Stimulated activated CD8-positive, alpha-beta memory T cell treated with anti-CD3 and anti-CD28 coated beads, Interleukin-15, amount 100 ng/mL, for 1 hour (primary cell): Measurements from ENCODE around the gene AMT.

ENCODE experiments used
- DNase-seq: peaks from one replicate; pipeline ENCODE4 v3.0.0-alpha.2; 2020; ENCODE audit warnings: low read depth

The AMT gene, protein sequence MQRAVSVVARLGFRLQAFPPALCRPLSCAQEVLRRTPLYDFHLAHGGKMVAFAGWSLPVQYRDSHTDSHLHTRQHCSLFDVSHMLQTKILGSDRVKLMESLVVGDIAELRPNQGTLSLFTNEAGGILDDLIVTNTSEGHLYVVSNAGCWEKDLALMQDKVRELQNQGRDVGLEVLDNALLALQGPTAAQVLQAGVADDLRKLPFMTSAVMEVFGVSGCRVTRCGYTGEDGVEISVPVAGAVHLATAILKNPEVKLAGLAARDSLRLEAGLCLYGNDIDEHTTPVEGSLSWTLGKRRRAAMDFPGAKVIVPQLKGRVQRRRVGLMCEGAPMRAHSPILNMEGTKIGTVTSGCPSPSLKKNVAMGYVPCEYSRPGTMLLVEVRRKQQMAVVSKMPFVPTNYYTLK

DNA sequence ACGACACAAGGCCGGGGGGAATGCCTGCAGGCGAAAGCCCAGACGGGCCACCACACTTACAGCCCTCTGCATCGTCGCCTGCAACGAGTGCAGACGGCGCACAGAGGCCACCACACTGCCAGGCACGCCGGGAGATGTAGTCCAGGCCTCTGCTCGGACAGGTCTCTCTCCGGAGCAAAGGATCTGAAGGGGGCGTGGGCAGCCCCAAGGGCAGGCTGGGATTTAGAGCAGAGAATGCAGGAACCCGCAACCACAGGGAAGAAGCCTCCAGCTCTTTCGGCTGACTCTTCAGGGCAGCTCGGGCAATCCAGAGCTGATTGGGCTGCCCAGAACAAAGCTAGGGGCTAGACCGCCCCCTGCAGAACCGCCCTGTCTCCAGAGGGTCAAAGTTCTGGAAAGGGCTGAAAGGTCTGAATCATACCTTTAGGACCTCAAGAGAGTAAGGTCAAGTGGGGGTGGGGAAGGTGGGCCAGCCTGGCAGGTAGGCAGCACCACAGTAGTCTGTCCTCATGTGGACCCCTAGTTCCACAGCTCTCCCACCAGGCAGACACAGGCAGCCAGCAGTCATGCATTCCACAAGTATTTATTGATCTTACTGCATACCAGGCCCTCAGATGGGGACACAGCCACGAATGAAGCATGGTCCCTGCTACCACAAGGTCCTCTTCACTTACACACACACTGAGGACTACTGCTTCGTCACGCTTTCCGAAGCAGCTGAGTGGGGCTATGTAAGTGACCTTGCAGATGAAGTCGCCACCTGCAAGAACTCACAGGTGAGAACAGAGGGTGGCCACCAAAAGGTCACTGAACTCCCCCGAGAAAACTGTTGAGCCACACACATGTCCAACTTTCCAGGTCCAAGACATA is at the start of gene AMT:
AMT (minus strand) TSS at position 95 of the 870 bp plus-strand sequence; CDS start at position 72, 23 bp downstream.
- no peak for DNase-seq

DNA sequence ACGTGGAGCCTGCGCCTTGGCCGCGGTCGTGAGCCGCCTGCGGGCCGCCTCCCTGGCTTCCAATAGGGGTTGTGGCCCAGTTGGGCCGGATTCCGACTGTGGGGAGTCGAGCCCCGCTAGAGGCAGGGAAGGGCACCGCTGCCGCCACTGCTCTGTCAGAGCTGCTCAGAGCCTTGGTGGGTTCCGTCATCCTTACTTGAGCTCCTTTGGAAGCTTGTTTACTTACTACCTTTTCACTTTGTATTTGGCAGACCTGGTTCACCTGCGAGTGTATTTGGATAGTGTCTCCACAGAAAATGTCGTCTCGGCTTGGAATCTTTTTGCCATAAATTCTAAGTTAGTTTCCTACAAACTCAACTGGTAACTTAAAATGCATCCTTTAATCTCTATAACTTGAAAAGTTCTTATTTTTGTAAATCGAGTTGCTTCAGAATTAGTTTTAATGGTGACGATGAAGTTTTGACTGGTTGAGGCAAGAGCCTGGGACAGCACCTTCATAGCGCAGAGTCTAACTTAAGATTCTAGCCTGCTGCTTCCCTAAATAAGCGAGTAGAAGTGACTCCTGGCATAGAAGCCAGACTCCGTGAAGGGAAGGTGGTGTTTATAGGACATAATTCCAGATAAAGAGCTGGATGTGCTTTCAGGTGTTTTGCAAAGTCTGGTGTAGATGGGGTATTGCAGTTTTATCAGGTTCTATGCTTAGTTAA is 48.6 kb upstream of the AMT start:
- no peak for DNase-seq

DNA sequence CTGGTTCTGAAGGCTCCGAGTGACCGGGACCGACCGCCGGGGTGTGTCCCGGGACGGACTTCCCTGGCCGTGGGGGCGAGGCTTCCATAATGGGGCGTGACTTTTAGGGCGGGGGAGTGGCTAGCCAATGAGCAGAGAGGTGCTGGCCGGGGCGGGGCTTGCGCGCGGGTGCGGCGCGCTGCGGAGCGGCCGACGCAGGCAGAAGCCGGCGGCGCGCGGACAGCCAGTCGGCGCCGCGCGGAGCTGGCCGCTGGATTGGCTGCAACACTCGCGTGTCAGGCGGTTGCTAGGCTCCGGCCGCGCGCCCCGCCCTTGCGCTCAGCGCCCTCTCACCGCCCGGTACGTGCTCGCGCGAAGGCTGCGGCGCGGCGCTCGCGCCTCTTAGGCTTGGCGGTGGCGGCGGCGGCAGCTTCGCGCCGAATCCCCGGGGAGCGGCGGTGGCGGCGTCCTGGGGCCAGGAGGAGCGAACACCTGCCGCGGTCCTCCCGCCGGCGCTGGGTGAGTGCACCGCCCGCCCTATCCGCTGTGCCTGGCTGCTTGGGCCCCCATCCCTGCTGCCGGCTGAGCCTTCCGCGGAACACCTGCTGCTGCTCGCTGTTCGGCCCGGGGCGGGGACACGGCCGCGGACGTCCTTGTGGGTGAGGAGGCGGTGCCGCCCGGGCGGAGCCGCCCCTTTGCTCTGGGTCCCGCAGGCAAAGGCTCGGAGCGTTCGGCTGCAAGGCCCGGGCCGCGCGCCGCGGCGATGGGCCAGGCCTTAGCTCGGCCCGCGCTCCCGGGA is 47.9 kb upstream of the AMT start, which contains the start of gene DAG1:
DAG1 (plus strand) TSS at position 332 of the 778 bp plus-strand sequence. CDS start 40,268 bp downstream, outside the sequence.
- peak; percentile 89 for DNase-seq

DNA sequence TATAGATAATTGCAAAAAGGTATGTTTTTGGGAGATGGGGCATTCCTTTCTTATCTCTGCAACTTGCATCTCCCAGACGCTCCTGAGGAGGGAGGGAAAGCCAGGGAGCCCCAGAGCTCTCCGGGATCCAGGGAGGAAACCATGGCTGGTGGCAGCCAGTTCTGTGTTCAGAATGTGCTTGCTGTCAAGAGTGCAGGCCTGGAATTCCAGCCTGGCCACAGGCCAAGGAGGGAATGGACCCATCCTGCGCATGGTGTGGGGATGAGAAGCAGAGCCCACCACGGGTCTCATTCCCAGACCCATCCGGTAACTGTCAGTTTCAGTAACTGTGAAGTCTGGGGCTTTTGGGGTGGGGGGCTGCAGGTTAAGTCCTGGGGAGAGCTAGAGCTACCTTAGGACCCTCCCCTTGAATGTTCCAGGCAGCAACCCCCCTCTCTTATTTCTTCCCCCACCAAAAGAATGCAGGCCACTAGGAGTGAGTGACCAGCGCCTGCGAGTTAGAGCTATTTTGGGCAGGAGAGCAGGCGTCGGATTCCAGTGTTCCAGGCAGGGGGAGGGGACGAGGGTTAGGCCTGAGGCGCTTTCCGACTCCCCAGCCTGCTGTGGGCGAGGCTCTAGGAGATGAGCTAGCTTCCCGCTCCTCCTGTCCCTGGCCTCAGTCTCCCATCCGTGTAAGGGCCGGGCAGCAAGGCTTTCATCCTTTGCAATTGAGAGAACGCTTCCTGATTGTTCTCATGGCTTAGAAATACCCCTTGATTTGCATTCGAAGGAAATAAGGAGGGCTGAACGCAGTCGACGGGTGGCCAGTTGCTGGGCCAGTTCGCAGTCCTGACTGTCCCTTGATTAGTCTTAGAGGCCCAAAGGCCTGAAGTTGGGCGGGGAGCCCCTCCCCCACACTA is 47.0 kb upstream of the AMT start:
- no peak for DNase-seq

DNA sequence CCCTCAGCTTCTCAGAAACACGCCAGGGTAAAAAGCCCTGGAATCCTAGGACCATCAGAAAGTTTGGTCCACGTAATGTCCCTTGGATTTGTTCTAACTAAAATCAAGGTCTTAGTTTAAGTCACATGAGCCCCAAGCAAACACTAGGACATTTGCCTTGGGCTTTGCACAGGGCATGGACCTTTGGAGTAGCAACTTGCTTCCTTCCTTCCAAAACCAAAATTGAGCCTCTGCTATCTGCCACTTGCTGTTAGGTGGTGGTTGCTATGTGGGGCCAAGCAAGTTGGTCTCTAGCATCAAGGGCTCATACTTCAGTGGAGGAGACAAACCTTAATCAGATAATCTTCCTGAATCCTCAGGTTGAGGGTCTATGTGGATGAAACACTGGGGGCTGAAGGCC is 43.8 kb upstream of the AMT start:
- DNase-seq: no peak

DNA sequence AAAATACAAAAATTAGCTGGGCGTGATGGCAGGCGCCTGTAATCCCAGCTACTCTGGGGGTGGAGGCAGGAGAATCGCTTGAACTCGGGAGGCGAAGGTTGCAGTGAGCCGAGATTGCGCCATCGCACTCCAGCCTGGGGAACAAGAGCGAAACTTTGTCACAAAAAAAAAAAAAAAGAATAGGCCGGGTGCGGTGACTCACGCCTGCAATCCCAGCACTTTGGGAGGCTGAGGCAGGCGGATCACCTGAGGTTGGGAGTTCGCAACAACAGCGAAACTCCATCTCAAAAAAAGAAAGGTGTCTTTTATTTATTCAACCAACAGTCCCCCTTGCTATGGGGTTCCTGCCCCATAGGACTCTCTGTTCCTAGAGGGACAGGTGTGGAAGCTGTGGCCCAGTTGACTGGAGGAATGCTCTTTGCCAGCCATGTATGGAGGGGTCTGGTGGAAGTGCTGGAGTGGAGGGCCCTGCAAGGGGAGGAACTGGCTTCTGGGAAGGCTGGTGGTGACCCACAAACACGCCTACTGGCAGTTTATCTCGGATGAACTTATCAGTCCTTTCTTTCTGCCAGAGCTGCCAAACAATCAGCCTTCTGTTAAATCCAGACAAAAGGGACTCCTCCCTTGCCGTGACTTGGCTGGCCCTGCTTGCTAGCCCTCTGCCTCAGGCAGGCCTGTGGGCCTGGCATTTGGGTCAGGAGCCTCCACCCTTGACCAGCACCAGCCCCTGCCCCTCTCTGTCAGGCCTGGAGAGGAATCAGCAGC is 43.2 kb upstream of the AMT start:
- no peak for DNase-seq

DNA sequence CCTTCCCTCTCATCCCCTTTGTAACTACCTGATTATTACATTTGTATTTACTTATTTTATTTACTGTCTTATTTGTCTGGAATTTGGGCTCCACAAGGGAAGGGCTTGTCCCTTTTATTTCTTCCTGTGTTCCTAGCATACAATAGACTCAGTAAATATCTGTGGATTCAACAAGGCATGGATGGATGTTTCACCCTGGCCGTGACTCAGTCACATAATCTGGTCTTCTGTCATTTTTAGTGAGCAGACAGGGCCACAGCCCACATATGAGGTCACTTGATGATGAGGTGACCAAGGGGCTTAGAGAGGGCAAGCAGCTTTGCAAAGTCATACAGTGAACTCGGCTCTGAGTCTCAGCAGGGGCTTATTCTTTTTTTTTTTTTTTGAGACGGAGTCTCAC is 39.9 kb upstream of the AMT start:
- DNase-seq: no peak

DNA sequence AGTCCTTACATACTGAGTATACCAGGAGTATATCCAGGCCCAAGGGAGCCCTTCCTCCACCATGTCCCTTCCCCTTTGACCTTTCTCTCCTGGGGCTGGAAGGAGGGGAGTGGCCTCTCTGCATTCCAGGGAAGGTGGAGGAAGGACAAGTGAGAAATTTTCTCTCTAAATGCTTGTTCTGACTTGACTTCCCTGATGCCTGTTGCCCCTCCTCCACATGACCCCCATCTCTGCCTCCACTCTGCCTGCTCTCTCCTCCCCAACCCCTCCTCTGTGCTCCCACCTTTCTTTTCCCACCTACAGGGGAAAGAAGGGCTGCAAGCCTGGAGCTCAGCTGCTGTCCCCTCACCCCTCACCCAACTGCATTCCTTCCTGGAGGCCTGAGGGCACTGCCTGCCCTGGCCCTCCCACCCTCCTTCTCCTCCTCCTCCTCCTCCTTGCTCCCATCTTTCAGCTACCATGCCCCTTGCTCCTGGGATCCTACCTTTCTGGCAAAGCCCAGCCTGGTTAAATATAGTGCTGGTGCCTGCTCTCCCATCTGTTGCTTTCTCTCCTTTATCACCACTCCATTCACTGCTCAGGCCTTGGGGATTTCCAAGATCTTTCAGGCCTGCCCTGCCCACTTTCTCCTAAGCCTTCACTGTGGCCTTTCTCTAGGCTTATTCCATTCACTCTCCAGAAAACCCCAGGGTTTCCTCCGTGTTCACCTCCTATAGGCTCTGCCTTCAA is 39.3 kb upstream of the AMT start:
- DNase-seq: no peak

DNA sequence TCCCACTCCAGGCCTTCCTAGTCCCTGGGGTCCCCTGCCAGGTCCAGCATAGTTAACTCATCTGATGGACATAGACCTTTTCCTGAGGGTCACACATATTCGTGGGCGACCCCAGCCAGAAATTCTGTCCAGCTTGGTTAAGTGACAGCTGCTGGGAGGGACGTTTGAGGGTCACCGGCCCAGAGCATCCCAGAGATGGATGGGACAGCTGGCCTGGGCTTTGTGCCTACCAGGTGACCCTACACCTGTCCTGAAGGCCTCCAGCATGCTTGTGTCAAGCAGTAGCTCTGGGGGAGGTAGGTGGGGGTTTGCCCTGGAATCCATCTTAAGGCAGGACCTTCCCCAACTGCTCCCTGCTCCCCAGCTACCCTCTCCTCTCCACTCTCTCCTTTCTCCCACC is 38.7 kb upstream of the AMT start:
- DNase-seq: no peak

DNA sequence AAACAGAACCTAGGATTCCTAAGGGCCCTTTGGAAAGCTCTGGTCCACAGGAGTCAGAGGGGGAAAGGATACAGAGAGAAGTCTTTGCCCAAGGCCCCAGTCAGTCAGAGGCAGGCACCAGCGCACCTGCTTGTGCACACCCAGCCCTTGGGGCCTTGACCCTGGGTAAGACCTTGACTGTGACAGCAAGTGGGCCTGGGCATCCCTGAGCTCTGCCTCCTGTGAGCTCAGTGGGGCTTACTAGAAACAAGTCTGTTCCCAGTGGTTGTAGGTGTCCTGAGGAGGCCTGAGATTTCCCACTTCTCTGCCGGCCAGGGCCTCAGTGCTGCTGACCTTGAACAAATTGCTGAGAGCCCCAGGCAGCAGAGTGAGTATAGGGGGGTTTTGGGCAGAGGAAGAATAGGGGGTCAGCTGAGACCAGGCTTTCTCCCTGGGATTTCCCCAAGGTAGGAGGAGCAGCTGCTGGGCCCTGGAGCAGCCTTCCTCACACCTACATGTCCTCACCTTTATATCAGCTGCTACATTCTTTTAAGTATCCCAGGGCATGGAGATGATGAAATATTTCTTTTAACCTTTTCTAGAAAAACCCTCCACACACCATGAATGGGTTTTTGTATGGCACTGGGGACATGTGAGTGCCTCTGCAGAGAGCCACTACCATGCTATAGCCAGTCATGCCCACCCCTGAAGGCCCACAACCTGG is 38.1 kb upstream of the AMT start:
- no peak for DNase-seq

DNA sequence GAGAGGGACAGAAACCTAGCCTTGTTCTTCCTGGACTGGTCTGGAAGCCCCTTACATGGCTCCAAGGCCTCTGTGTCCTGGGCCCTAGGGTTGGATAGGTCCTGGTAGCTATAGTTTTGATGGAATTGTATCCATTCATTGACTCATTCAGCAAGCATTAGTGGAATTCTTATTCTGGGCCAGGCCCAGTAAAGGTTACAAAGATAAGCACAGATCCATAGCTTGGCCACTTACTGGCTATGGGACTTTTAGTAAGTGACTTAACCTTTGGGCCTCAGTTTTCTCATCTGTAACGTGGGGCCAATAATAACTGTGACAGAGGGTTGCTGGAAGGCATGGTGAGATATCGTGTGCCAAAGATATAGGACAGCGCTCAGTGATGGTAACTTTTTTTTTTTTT is 34.2 kb upstream of the AMT start:
- DNase-seq: no peak

DNA sequence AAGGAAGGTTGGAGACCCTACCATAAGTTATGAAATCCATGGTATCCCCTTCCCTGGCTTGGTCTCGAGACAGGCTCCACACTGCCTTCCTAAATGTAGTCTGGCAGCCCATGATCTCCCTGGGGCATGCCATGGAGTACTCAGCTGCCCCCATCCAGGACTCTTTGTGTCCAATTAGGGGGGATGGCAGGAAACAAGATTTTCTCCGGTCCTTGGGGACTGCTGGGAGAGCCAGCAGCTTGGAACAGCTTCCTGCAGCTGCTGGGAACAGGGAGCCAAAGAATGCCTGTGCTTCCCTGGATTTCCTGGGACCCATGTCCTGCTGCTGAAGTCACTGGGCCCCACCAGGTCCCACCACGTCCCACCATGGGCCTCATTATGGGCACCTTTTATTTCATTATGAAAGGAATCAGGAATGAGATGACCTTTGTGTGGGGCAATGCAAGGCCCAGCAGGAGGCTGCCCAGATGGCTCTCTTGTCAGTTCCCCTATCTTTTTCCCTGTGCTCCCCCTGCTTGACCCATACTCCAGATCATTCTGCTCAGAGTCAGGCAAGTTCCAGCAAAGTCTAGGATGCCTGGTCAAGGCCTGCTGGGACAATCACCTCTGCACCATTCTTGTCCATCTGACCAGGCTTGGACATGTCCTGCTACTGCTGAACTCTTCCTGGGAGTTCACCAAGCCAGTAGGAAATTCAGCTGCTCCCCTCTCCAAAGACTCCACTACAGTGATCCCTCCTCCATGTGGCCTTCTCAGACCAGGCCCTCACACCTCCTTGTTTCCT is 32.8 kb upstream of the AMT start:
- no peak for DNase-seq

DNA sequence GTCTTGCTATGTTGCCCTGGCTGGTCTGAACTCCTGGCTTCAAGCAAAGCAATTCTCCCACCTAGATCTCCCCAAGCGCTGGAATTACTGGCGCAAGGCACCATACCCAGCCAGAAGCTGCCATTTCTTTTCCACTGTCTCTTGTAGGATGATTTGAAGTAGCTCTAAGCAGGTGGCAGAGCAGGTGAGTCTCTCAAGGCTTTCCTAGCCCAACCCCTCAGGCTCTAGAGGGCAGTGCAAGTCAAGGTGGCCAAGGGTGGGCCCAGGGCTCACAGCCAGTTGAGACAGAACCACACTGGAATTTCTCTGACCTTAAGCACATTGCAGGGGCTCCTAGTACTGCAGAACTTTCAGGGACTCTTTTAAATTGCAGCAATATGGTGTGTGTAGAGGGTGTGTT is 32.2 kb upstream of the AMT start:
- DNase-seq: no peak

DNA sequence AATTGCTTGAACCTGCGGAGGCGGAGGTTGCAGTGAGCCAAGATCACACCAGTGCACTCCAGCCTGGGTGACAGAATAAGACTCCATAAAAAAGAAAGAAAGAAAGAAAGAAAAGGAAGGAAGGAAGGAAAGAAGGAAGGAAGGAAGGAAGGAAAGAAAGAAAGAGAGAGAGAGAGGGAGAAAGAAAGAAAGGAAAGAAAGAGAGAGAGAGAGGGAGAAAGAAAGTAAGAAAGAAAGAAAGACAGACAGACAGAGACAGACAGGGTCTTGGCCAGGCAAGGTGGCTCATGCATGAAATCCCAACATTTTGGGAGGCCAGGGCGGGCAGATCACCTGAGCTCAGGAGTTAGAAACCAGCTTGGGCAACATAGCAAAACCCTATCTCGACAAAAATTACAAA is 31.3 kb upstream of the AMT start:
- no peak for DNase-seq

DNA sequence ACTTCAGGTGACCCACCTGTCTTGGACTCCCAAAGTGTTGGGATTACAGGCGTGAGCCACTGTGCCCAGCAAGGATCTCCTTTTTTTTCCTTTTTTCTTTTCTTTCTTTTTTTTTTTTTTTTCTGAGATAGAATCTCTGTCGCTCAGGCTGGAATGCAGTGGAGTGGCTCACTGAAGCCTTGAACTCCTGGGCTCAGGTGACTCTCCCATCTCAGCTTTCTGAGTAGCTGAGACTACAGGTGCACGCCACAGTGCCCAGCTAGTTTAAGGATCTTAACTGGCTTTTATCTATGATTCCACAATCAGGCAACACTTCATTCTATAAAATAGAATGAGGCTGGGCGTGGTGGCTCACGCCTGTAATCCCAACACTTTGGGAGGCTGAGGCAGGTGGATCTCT is 23.1 kb upstream of the AMT start:
- DNase-seq: no peak

DNA sequence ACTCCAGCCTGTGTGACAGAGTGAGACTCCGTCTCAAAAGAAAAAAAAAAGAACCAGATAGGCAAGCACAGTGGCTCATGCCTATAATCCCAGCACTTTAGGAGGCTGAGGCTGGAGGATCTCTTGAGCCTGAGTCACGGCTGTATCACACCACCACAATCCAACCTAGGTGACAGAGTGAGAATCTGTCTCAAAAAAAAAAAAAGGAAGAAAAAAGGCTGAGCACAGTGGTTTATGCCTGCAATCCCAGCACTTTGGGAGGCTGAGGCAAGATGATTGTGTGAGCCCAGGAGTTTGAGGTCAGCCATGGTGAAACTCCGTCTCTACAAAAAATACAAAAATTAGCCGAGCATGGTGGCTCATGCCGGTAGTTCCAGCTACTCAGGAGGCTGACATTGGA is 12.5 kb upstream of the AMT start:
- no peak for DNase-seq

DNA sequence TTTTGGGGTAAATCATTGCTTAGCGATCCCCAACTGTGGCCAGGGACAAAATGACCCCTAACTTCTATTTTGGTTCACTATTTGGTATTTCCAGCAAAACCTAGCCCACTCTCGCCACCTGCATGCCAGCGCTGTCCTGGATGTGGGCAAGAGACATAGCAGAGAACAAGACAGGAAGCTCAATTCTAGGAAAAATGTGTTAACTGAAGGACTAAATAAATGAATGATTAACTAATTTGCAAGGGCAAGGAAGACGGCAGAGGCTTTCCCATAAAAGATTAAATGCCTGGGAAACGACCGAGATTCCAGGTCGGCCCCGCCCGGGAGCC is 6.4 kb upstream of the AMT start:
- DNase-seq: no peak

DNA sequence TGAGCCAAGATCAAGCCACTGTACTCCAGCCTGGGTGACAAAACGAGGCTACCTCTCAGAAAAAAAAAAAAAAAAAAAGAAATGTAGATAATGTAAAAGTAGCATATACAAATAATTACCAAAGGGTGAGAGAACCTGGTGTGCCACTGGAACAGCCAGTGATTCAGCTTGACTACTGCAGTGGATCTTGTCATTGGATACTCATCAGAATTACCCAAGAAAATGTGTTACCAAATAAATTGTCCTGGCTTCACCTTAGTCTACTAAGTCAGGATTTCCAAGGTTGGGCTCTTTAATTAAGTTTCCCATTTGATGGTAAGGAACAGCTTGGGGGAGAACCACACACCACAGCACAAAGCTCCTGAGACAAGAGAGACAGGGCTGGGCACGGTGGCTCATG is 5.3 kb upstream of the AMT start:
- no peak for DNase-seq
